Measurements from ENCODE around the gene TBC1D24.

DNA sequence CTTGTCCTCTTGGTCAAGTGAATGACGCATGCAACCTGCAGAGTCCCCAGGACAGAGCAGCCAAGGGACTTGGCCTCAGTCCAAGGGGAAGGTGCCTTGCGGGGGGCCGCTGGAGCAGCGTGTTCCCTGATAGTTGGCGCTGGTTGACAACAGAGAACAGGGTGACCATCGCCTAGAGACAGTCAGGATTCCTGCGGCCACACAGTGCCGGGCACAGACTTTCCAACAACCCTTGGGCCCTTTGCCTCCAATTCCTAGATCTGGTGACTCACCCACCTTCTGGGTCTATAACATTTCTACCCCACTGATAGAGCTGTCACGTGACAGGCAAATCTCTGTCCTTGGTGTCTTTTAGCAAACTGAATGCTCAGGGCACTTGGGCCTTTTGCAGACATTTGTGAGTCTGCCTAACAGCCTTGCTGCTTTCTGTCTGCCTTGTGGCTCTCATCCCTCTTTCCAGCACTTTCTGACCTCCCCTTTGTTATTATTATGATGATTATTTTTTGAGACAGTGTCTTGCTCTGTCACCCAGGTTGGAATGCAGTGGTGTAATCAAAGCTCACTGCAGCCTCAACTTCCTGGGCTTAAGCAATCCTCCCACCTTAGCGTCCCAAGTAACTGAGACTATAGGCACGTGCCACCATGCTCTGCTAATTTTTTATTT lies 26.9 kb upstream of the TBC1D24 start:
- TF ChIP-seq CTCF (IDR thresholded peaks at IDR 0.05) = no peak
- TF ChIP-seq POLR2A (IDR thresholded peaks at IDR 0.05) = no peak

Measured in heart left ventricle (tissue), 13 donors.